ENCODE results near the gene NUP205. TPM values are rescaled to one million over a fixed set of nuclear protein-coding genes. Genes with fewer than 3 reads are reported as not detected.
A peak's percentile ranks its signal among the peaks of the same experiment; 100 is the strongest.

Gene NUP205
- total and polyA plus RNA-seq, 2 of the 13 experiments (the other 11 are each of a cell fraction or from before 2014, with no cell fraction given) = 46.2 to 87.2 TPM

DNA sequence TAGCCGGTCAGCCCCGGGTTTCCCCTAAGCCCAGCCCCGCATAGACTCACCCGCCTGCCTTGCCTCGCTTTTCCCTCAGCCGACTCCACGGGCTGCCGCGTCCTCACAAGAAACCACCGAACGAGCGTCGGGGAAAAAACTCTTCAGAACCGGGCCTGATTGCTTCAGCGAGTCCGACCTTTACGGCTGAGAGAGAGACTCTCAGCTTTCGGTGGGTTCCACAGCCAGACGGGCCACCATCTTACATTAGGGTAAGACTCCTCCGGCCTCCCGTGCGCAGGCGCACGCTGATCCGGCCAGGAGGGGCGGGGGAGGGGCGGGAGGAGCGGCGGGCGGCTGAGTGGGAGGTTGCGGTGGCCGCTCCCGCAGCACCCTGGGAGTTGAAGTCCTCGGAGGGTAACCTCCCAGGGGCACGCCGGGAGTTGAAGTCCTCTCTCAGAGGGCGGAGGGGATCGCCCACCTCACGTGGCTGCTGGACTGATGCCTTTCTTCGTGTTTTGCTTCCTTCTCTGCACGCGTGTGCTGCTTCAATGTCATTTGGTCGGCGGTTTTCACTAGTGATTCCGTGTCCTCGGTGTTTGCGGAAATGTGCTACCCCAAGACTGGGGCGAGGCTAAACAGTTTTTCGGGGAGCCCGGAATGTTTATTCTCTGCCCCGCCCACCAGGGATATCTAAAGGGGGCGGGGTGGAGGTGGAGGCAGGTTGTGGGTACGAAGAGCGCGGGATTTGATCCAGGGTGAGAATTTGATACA lies 47.7 kb upstream of the NUP205 start, which contains the start of gene CNOT4 (continued):
- TF ChIP-seq ZBTB1 (CRISPR knock-in tag; IDR thresholded peaks at IDR 0.05; ENCODE audit: borderline replicate concordance) = no peak
- no peak for TF ChIP-seq ATM (IDR thresholded peaks at IDR 0.05; ENCODE audit: borderline replicate concordance)
- TF ChIP-seq, protein P1, sequence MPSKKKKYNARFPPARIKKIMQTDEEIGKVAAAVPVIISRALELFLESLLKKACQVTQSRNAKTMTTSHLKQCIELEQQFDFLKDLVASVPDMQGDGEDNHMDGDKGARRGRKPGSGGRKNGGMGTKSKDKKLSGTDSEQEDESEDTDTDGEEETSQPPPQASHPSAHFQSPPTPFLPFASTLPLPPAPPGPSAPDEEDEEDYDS (CRISPR knock-in tag; IDR thresholded peaks at IDR 0.05) = peak; percentile 35
- peak in 1 of 2 experiments; percentile 78; a peak in 2 of 4 replicates for TF ChIP-seq KLF16 (CRISPR knock-in tag; IDR thresholded peaks at IDR 0.05)
- TF ChIP-seq IKZF4 (CRISPR knock-in tag; IDR thresholded peaks at IDR 0.05; ENCODE audit: borderline replicate concordance, low read depth, not compliant biosample characterization) = peak; percentile 38
- TF ChIP-seq ZNF75D (CRISPR knock-in tag; IDR thresholded peaks at IDR 0.05; ENCODE audit: borderline replicate concordance) = no peak
- no peak; the same call in 1 of the 2 replicates for TF ChIP-seq ZMAT3 (CRISPR knock-in tag; conservative IDR thresholded peaks at IDR 0.05)
- TF ChIP-seq ZNF10 (CRISPR knock-in tag; IDR thresholded peaks at IDR 0.05; ENCODE audit: borderline replicate concordance, low read depth) = no peak
- TF ChIP-seq ZNF263 (CRISPR knock-in tag; IDR thresholded peaks at IDR 0.05) = peak; percentile 93
- TF ChIP-seq, protein P2, sequence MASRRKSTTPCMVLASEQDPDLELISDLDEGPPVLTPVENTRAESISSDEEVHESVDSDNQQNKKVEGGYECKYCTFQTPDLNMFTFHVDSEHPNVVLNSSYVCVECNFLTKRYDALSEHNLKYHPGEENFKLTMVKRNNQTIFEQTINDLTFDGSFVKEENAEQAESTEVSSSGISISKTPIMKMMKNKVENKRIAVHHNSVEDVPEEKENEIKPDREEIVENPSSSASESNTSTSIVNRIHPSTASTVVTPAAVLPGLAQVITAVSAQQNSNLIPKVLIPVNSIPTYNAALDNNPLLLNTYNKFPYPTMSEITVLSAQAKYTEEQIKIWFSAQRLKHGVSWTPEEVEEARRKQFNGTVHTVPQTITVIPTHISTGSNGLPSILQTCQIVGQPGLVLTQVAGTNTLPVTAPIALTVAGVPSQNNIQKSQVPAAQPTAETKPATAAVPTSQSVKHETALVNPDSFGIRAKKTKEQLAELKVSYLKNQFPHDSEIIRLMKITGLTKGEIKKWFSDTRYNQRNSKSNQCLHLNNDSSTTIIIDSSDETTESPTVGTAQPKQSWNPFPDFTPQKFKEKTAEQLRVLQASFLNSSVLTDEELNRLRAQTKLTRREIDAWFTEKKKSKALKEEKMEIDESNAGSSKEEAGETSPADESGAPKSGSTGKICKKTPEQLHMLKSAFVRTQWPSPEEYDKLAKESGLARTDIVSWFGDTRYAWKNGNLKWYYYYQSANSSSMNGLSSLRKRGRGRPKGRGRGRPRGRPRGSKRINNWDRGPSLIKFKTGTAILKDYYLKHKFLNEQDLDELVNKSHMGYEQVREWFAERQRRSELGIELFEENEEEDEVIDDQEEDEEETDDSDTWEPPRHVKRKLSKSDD (CRISPR knock-in tag; IDR thresholded peaks at IDR 0.05; ENCODE audit: low read depth) = no peak
- TF ChIP-seq AGO2 (optimal IDR thresholded peaks at IDR 0.05; ENCODE audit: low read depth, low read length) = peak; percentile 27
- TF ChIP-seq, protein P3, sequence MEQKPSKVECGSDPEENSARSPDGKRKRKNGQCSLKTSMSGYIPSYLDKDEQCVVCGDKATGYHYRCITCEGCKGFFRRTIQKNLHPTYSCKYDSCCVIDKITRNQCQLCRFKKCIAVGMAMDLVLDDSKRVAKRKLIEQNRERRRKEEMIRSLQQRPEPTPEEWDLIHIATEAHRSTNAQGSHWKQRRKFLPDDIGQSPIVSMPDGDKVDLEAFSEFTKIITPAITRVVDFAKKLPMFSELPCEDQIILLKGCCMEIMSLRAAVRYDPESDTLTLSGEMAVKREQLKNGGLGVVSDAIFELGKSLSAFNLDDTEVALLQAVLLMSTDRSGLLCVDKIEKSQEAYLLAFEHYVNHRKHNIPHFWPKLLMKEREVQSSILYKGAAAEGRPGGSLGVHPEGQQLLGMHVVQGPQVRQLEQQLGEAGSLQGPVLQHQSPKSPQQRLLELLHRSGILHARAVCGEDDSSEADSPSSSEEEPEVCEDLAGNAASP (CRISPR knock-in tag; IDR thresholded peaks at IDR 0.05; ENCODE audit: borderline replicate concordance) = no peak; the same call in 1 of the 2 replicates
- TF ChIP-seq ZNF383 (CRISPR knock-in tag; IDR thresholded peaks at IDR 0.05; ENCODE audit: borderline replicate concordance) = peak; percentile 76; the same call in 1 of the 2 replicates
- no peak for TF ChIP-seq ZFP36L2 (CRISPR knock-in tag; IDR thresholded peaks at IDR 0.05)
- TF ChIP-seq, protein P4, sequence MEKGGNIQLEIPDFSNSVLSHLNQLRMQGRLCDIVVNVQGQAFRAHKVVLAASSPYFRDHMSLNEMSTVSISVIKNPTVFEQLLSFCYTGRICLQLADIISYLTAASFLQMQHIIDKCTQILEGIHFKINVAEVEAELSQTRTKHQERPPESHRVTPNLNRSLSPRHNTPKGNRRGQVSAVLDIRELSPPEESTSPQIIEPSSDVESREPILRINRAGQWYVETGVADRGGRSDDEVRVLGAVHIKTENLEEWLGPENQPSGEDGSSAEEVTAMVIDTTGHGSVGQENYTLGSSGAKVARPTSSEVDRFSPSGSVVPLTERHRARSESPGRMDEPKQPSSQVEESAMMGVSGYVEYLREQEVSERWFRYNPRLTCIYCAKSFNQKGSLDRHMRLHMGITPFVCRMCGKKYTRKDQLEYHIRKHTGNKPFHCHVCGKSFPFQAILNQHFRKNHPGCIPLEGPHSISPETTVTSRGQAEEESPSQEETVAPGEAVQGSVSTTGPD (CRISPR knock-in tag; IDR thresholded peaks at IDR 0.05) = no peak
- TF ChIP-seq NFIB (CRISPR knock-in tag; IDR thresholded peaks at IDR 0.05; ENCODE audit: borderline replicate concordance) = no peak
- TF ChIP-seq, protein P5, sequence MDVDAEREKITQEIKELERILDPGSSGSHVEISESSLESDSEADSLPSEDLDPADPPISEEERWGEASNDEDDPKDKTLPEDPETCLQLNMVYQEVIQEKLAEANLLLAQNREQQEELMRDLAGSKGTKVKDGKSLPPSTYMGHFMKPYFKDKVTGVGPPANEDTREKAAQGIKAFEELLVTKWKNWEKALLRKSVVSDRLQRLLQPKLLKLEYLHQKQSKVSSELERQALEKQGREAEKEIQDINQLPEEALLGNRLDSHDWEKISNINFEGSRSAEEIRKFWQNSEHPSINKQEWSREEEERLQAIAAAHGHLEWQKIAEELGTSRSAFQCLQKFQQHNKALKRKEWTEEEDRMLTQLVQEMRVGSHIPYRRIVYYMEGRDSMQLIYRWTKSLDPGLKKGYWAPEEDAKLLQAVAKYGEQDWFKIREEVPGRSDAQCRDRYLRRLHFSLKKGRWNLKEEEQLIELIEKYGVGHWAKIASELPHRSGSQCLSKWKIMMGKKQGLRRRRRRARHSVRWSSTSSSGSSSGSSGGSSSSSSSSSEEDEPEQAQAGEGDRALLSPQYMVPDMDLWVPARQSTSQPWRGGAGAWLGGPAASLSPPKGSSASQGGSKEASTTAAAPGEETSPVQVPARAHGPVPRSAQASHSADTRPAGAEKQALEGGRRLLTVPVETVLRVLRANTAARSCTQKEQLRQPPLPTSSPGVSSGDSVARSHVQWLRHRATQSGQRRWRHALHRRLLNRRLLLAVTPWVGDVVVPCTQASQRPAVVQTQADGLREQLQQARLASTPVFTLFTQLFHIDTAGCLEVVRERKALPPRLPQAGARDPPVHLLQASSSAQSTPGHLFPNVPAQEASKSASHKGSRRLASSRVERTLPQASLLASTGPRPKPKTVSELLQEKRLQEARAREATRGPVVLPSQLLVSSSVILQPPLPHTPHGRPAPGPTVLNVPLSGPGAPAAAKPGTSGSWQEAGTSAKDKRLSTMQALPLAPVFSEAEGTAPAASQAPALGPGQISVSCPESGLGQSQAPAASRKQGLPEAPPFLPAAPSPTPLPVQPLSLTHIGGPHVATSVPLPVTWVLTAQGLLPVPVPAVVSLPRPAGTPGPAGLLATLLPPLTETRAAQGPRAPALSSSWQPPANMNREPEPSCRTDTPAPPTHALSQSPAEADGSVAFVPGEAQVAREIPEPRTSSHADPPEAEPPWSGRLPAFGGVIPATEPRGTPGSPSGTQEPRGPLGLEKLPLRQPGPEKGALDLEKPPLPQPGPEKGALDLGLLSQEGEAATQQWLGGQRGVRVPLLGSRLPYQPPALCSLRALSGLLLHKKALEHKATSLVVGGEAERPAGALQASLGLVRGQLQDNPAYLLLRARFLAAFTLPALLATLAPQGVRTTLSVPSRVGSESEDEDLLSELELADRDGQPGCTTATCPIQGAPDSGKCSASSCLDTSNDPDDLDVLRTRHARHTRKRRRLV (CRISPR knock-in tag; IDR thresholded peaks at IDR 0.05) = no peak

All from HepG2 (cell line).